SU-DHL-6 (cell line): ENCODE results near the gene EXOC3L1.

Experiments
- H2AFZ ChIP-seq: fragments of 200-600 bp; sonication (generic); 2 replicates; pipeline ENCODE4 v1.6.1; 2014; ENCODE audit warnings: low read depth, mild to moderate bottlenecking, moderate library complexity, mixed read lengths, antibody characterized with exemption, low read length; ENCODE audit not compliant: severe bottlenecking
- H3F3A ChIP-seq: fragments of 200-600 bp; shearing (Covaris generic); 2 replicates; pipeline ENCODE4 v1.6.0; 2016; ENCODE audit warnings: antibody characterized with exemption, mild to moderate bottlenecking; ENCODE audit not compliant: insufficient read depth
- H3K27ac ChIP-seq: fragments of 200-600 bp; sonication (generic); 2 replicates; pipeline ENCODE4 v1.5.1; 2016; ENCODE audit warnings: low read depth, mild to moderate bottlenecking, low read length, moderate library complexity, mixed read lengths
- H3K27me3 ChIP-seq: fragments of 200-600 bp; sonication (generic), shearing (Covaris generic); 2 replicates; pipeline ENCODE4 v1.6.0; 2014; ENCODE audit warnings: mild to moderate bottlenecking, low read length
- H3K36me3 ChIP-seq: fragments of 200-600 bp; sonication (generic); 2 replicates; pipeline ENCODE4 v1.6.1; 2014; ENCODE audit warnings: mild to moderate bottlenecking, low read length, mixed read lengths
- H3K4me2 ChIP-seq: fragments of 300-600, 200-600 bp; shearing (Covaris generic), sonication (generic); 2 replicates; pipeline ENCODE4 v1.6.0; 2014; ENCODE audit warnings: low read length, low read depth, mild to moderate bottlenecking; ENCODE audit not compliant: poor library complexity, severe bottlenecking
- H3K4me3 ChIP-seq: fragments of 200-600 bp; sonication (generic); 2 replicates; pipeline ENCODE4 v1.5.1; 2014; ENCODE audit warnings: antibody characterized with exemption, low read length, mild to moderate bottlenecking, mixed read lengths; ENCODE audit not compliant: insufficient read depth, poor library complexity, severe bottlenecking
- H3K79me2 ChIP-seq: fragments of 200-600 bp; sonication (generic); 2 replicates; pipeline ENCODE4 v1.6.1; 2014; ENCODE audit warnings: mild to moderate bottlenecking, low read length, moderate library complexity; ENCODE audit not compliant: insufficient read depth
- H3K9ac ChIP-seq: fragments of 200-600 bp; sonication (generic); 2 replicates; pipeline ENCODE4 v1.7.0; 2014; ENCODE audit warnings: mild to moderate bottlenecking, low read length
- H3K9me2 ChIP-seq: fragments of 200-600 bp; sonication (generic); replicated peaks from 2 replicates; pipeline ENCODE4 v1.6.1; 2014; ENCODE audit warnings: low read length; ENCODE audit not compliant: insufficient read depth
- H3K9me3 ChIP-seq: fragments of 200-600 bp; sonication (generic); 2 replicates; pipeline ENCODE4 v1.6.1; 2014; ENCODE audit warnings: low read length, mixed read lengths; ENCODE audit not compliant: insufficient read depth
- H4K20me1 ChIP-seq: fragments of 200-600 bp; sonication (generic); 2 replicates; pipeline ENCODE4 v1.6.1; 2014; ENCODE audit warnings: low read depth, mild to moderate bottlenecking, antibody characterized with exemption, low read length, moderate library complexity, mixed read lengths
- EZH2phosphoT487 ChIP-seq: fragments of 200-600 bp; sonication (generic), shearing (Covaris generic); conservative IDR thresholded peaks from 2 replicates; pipeline ENCODE4 v1.6.1; 2018; ENCODE audit warnings: mild to moderate bottlenecking, antibody characterized with exemption, low read length, moderate library complexity, mixed read lengths
- TF ChIP-seq, protein P1 (sequence below): fragments of 200-600 bp; sonication (generic); IDR thresholded peaks from one replicate; pipeline ENCODE4 v1.5.1; 2017; ENCODE audit warnings: antibody characterized with exemption, mild to moderate bottlenecking, low read length, moderate library complexity; ENCODE audit not compliant: insufficient read depth, poor library complexity, severe bottlenecking

Gene EXOC3L1

DNA sequence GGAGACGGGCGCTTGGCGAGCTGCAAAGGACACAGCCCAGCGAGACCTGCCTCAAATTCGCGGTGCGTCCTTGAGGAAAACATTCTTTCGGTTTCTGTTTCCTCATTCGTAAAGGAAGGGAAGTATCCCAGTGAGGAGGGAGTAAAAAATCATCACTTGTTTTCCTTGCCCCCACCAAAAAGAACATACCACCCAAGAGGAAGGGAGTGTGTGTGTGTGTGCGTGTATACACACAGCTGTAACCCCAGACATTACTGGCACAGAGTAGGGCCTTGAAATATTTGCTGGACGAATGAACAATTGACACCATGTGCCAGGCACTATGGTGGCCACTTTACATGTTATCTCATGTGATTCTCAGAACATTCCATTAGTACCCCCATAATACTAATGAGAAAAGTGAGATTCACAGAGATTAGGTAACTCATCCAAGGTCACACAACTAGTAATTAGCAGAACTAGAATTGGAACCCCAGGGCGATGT, 4.2 kb downstream of the EXOC3L1 start:
- Histone ChIP-seq H3K27me3 (no peaks in the 10 kb centered on the region), H3F3A (no peaks in the 10 kb centered on the region), H3K9me2 (no peaks in the 10 kb centered on the region), H2AFZ (no peak overlapping the region), H3K79me2 (no peaks in the 10 kb centered on the region), H4K20me1 (no peaks in the 10 kb centered on the region), H3K4me2 (no peak overlapping the region), H3K9ac (no peak overlapping the region), H3K36me3 (no peaks in the 10 kb centered on the region), H3K4me3 (no peak overlapping the region), H3K27ac (no peak overlapping the region), H3K9me3 (no peaks in the 10 kb centered on the region)
- TF ChIP-seq, protein P1, sequence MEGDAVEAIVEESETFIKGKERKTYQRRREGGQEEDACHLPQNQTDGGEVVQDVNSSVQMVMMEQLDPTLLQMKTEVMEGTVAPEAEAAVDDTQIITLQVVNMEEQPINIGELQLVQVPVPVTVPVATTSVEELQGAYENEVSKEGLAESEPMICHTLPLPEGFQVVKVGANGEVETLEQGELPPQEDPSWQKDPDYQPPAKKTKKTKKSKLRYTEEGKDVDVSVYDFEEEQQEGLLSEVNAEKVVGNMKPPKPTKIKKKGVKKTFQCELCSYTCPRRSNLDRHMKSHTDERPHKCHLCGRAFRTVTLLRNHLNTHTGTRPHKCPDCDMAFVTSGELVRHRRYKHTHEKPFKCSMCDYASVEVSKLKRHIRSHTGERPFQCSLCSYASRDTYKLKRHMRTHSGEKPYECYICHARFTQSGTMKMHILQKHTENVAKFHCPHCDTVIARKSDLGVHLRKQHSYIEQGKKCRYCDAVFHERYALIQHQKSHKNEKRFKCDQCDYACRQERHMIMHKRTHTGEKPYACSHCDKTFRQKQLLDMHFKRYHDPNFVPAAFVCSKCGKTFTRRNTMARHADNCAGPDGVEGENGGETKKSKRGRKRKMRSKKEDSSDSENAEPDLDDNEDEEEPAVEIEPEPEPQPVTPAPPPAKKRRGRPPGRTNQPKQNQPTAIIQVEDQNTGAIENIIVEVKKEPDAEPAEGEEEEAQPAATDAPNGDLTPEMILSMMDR = no peak
- TF ChIP-seq EZH2phosphoT487 = no peak

DNA sequence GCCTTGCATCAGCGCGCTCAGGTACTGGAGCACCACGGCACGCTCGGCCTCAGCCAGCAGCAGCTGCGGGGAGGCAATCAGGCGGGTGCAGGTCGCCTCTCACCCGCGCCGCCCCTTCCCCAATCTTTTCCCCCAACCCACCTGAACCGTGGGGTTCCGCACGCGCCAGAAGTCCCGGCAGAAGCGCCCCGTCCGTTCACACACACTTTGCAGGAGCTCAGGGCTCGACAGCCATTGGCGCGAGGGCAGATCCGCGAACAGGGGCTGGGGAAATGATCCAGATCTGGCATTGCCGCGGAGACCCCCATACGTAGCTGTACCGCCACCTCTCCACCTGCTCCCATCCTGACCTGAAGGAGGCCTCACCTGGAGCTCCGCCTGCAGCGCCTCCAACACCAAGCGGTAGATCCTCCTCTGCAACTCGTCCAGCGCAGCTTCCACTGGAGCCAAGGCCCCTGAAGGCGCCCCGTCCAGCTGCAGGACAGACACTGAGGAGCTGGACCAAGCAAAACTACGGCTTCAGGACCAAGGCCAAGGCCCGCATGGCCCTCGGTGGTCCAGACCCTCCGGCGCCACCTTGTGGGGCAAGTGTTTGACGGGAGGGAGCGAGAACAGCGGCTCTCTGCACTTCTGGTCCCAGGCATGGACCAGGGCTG, 4.8 kb downstream of the EXOC3L1 start:
- TF ChIP-seq, protein P1 = peak; percentile 72
- TF ChIP-seq EZH2phosphoT487 = no peak
- no peaks in the 10 kb centered on the region for H3K9me3 ChIP-seq
- no peaks in the 10 kb centered on the region for H3F3A ChIP-seq
- H3K9me2 ChIP-seq = no peaks in the 10 kb centered on the region
- H3K27ac ChIP-seq = no peak overlapping the region
- no peaks in the 10 kb centered on the region for H3K36me3 ChIP-seq
- no peak overlapping the region for H3K9ac ChIP-seq
- H2AFZ ChIP-seq = no peak overlapping the region
- no peak overlapping the region for H3K4me2 ChIP-seq
- no peaks in the 10 kb centered on the region for H3K79me2 ChIP-seq
- H3K4me3 ChIP-seq = no peak overlapping the region
- H3K27me3 ChIP-seq = no peaks in the 10 kb centered on the region
- H4K20me1 ChIP-seq = no peaks in the 10 kb centered on the region

DNA sequence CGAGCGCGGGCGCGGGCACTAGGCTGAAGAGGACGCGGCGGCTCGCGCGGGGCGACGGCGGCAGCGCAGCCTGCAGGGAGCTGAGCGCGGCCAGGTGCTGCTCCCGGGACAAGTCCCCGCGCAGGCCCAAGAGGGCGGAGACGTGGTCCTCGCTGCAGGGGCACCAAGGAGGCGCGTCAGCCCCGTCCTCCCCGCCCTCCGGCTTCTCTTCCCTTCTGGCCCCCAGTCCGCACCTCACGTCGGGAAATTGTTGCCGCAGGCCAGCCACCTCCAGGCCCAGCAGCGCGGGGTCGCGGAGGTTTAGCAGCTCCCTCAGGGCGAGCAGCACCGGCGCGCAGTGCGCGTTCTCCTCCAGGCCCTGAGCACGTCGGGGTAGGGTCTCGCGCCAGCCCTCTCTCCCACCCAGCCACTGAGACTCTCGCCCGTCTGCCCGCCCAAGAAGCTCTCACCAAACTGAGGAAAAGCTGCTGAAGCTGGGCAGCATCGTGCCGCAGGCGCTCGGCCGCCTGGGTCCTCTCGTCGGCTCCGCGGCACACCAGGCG, 5.4 kb downstream of the EXOC3L1 start:
- no peaks in the 10 kb centered on the region for H3K36me3 ChIP-seq
- H3K4me3 ChIP-seq = peak overlapping the region; percentile 79
- no peaks in the 10 kb centered on the region for H3K9me3 ChIP-seq
- no peaks in the 10 kb centered on the region for H3K79me2 ChIP-seq
- H3K27me3 ChIP-seq = no peaks in the 10 kb centered on the region
- no peak overlapping the region for H3K27ac ChIP-seq
- no peaks in the 10 kb centered on the region for H3K9me2 ChIP-seq
- peak overlapping the region; percentile 67 for H3K9ac ChIP-seq
- TF ChIP-seq, protein P1 = no peak
- no peak for TF ChIP-seq EZH2phosphoT487
- peak overlapping the region; percentile 88 for H3K4me2 ChIP-seq
- H4K20me1 ChIP-seq = no peaks in the 10 kb centered on the region
- H2AFZ ChIP-seq = peak overlapping the region; percentile 87
- H3F3A ChIP-seq = no peaks in the 10 kb centered on the region
